Uterus (tissue), 2 donors: ENCODE data around the gene KCTD13.

ENCODE experiments used
- POLR2A ChIP-seq, 2 donors: fragments of 450-650 bp; IDR thresholded peaks; one replicate each; pipeline ENCODE4 v1.6.1; 2016; ENCODE audit warnings: antibody characterized with exemption in 2 of 2, mild to moderate bottlenecking in 1 of 2, moderate library complexity in 1 of 2
- TF ChIP-seq, protein P1 (sequence below), 4 experiments: fragments of 200-600 bp in 2 of 4; fragments of 450-650 bp in 2 of 4; sonication (generic) in 2 of 4; IDR thresholded peaks; one replicate each; pipeline ENCODE4 v1.5.1; 2016 to 2019; ENCODE audit warnings: antibody characterized with exemption in 4 of 4, mild to moderate bottlenecking in 2 of 4, moderate library complexity in 1 of 4

DNA sequence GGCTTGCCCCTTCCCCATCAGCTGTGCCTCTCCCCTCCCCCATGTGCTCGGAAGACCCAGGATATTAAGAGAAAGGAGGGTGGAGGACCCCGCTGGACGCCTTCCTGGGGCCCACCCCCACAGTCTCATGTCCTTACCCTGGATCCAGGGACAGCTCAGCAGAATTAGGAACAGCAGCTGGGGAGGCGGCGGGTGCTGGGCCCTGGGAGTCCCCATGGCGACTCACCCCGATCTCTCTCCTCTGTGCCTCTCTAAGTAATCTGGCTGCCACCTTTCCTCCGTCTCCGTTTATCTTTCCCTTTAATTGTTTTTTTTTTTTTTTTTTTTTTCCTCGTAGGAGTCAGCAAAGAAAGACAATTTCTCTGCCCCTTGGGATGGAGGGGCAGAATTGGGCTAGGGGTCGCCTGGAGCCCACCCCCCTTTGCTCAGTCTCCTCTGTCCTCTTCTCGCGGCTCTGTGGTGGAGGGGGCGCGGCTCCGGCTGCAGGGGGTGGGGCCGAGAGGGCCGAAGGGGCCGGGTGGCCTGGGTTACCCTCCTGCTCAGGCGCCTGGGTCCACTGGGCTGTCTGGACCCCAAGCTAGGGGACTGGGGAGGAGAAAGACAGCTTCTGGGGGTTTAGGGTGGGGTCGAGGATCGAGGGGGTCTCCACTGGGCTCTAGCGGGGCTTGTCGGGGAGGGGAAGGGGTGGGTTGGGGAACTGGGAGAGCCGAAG, 27.1 kb downstream of the KCTD13 start:
- TF ChIP-seq, protein P1, sequence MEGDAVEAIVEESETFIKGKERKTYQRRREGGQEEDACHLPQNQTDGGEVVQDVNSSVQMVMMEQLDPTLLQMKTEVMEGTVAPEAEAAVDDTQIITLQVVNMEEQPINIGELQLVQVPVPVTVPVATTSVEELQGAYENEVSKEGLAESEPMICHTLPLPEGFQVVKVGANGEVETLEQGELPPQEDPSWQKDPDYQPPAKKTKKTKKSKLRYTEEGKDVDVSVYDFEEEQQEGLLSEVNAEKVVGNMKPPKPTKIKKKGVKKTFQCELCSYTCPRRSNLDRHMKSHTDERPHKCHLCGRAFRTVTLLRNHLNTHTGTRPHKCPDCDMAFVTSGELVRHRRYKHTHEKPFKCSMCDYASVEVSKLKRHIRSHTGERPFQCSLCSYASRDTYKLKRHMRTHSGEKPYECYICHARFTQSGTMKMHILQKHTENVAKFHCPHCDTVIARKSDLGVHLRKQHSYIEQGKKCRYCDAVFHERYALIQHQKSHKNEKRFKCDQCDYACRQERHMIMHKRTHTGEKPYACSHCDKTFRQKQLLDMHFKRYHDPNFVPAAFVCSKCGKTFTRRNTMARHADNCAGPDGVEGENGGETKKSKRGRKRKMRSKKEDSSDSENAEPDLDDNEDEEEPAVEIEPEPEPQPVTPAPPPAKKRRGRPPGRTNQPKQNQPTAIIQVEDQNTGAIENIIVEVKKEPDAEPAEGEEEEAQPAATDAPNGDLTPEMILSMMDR (IDR thresholded peaks at IDR 0.05), result no peak
- TF ChIP-seq POLR2A (IDR thresholded peaks at IDR 0.05), result no peak
